HL-60 (cell line): ENCODE results near the gene HSD17B4.
A peak's percentile ranks its signal among the peaks of the same experiment; 100 is the strongest.

Source experiments
- DNase-seq, 2 experiments: peaks; one replicate each; pipeline ENCODE4 v3.0.0-alpha.2; 2010 to 2020; ENCODE audit warnings: low read depth in 1 of 2, low spot score in 1 of 2
- H3K27ac ChIP-seq: fragments of 250-450 bp; sonication (Bioruptor Pico); replicated peaks from 2 replicates; pipeline ENCODE4 v1.5.1; 2020; ENCODE audit warnings: mild to moderate bottlenecking, moderate library complexity
- H3K27me3 ChIP-seq: fragments of 250-450 bp; sonication (Bioruptor Pico); 2 replicates; pipeline ENCODE4 v1.5.1; 2021; ENCODE audit warnings: mild to moderate bottlenecking, moderate library complexity; ENCODE audit not compliant: insufficient read depth, poor library complexity, severe bottlenecking
- H3K4me3 ChIP-seq: replicated peaks from 2 replicates; pipeline ENCODE4 v1.5.1; 2011; ENCODE audit warnings: mild to moderate bottlenecking, control low read depth, low read length; ENCODE audit not compliant: insufficient read depth
- CTCF ChIP-seq: IDR thresholded peaks from one replicate; pipeline ENCODE4 v1.5.1; 2011; ENCODE audit warnings: low read length, control low read depth, inconsistent platforms; ENCODE audit not compliant: insufficient read depth
- GABPA ChIP-seq: IDR thresholded peaks from 2 replicates; pipeline ENCODE4 v1.6.1; 2012; ENCODE audit warnings: low read depth
- POLR2AphosphoS5 ChIP-seq: IDR thresholded peaks from 2 replicates; pipeline ENCODE4 v1.6.1; 2012; ENCODE audit warnings: low read depth
- REST ChIP-seq: IDR thresholded peaks from 2 replicates; pipeline ENCODE4 v1.6.1; 2012; ENCODE audit warnings: low read depth; ENCODE audit not compliant: insufficient replicate concordance
- SPI1 ChIP-seq: IDR thresholded peaks from 2 replicates; pipeline ENCODE4 v1.6.1; 2012; ENCODE audit warnings: low read depth, mild to moderate bottlenecking, borderline replicate concordance

Gene HSD17B4

GRCh38 chr5:119529811-119530210, 77.5 kb downstream of the HSD17B4 start:
- TF ChIP-seq SPI1 = peak; percentile 58; the same call in 1 of the 2 replicates
- no peak for TF ChIP-seq GABPA
- TF ChIP-seq CTCF = no peak
- no peak for DNase-seq
- H3K4me3 ChIP-seq = no peak overlapping the region
- H3K27me3 ChIP-seq = no peaks in the 10 kb centered on the region
- no peak overlapping the region for H3K27ac ChIP-seq

- no peak for DNase-seq
- Histone ChIP-seq H3K27ac (no peak overlapping the region), H3K4me3 (no peak overlapping the region), H3K27me3 (no peaks in the 10 kb centered on the region)
- no peak for TF ChIP-seq SPI1
- no peak for TF ChIP-seq POLR2AphosphoS5
- TF ChIP-seq CTCF = no peak
- TF ChIP-seq REST = no peak
- TF ChIP-seq GABPA = no peak
Observed at GRCh38 chr5:119532637-119533036, 80.3 kb downstream of the HSD17B4 start.

- H3K4me3 ChIP-seq = no peak overlapping the region
- no peak for TF ChIP-seq SPI1
- no peak for TF ChIP-seq REST
- TF ChIP-seq POLR2AphosphoS5 = no peak
- TF ChIP-seq CTCF = no peak
- TF ChIP-seq GABPA = no peak
- DNase-seq = no peak
- H3K27me3 ChIP-seq = no peaks in the 10 kb centered on the region
- H3K27ac ChIP-seq = no peak overlapping the region
Observed at GRCh38 chr5:119537704-119538103, 85.4 kb downstream of the HSD17B4 start.

GRCh38 chr5:119541716-119542115, 89.4 kb downstream of the HSD17B4 start:
- H3K4me3 ChIP-seq = no peak overlapping the region
- H3K27me3 ChIP-seq = no peaks in the 10 kb centered on the region
- no peak overlapping the region for H3K27ac ChIP-seq
- TF ChIP-seq GABPA (no peak), CTCF (no peak), POLR2AphosphoS5 (no peak), SPI1 (no peak), REST (no peak)
- DNase-seq = no peak
